AG04450 (cell line): ENCODE results near the gene DOCK9. TPM values are rescaled to one million over a fixed set of nuclear protein-coding genes. Genes with fewer than 3 reads are reported as not detected.

Source experiments
- CTCF ChIA-PET: fragments of 300-600, 350-600 bp; formaldehyde crosslinking; extraction: SDS; loops from one replicate; lab custom pipeline; 2022; ENCODE audit warnings: antibody characterized with exemption, inconsistent platforms; lab: Charles Lee
- POLR2A ChIA-PET: fragments of 350-600 bp; formaldehyde crosslinking; extraction: SDS; loops from one replicate; lab custom pipeline; 2021; ENCODE audit warnings: antibody characterized with exemption, inconsistent platforms; lab: Yijun Ruan, JAX
- DNase-seq: peaks from one replicate; pipeline ENCODE4 v3.0.0-alpha.2; 2011; ENCODE audit warnings: low read depth, low spot score
- H3K27ac ChIP-seq: one replicate; pipeline ENCODE4 v1.5.1; 2012; ENCODE audit warnings: low read depth, low read length, control low read depth
- H3K27me3 ChIP-seq: one replicate; pipeline ENCODE4 v1.6.0; 2012; ENCODE audit warnings: low read length; ENCODE audit not compliant: control insufficient read depth, insufficient read depth
- H3K4me3 ChIP-seq: 2 replicates; pipeline ENCODE4 v1.5.1; 2011; ENCODE audit warnings: mild to moderate bottlenecking, low read depth, low read length, control low read depth
- H3K9me3 ChIP-seq: 2 replicates; pipeline ENCODE4 v1.5.1; 2012; ENCODE audit warnings: low read length; ENCODE audit not compliant: control insufficient read depth, insufficient read depth
- polyA plus RNA-seq: library from polyadenylated mRNA; depleted of rRNA; stranded (reverse); fragments of >200 nt; gene quantifications from 2 replicates; pipeline ENCODE4 v1.2.3, GENCODE V29; 2011
- TF ChIP-seq, protein P1 (sequence below): IDR thresholded peaks from 2 replicates; pipeline ENCODE4 v1.5.1; 2011; ENCODE audit warnings: low read depth, low read length, control low read depth, inconsistent platforms

DOCK9 gene
- polyA plus RNA-seq, 1 experiment = 9.6 TPM

DNA sequence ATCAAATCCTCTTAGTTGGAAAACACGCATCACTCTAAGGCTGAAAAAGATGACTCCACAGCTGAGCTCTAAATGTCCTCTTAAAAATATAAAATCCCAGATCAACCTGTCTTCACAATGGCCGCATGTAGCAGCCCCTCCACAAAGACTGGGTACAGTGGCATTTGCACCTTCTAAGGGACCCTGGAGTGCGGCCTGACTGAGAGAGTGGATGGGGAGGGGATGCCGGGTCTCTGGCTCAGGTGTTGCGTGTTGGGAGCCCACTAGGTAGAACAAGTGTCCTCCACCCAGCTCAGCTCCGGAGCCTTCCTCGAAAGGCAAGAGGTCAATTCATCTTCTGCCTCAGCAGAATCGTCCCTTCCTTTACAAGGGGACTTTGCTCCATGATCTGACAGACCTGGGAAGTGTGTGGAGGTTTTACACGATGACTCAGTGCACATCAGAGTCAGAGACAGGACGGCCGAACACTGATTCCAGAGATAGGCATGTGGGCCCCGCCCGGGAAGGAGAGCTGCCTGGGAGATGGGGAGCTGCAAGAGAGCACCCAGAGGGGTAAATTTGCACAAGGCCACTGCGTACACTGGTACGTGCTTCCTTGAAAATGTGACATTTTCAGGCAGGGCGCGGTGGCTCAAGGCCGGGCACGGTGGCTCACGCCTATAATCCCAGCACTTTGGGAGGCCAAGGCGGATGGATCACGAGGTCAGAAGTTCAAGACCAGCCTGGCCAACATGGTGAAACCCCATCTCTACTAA lies 201.8 kb downstream of the DOCK9 start:
- no peak for DNase-seq
- Histone ChIP-seq H3K27ac (no peak overlapping the region), H3K27me3 (peaks cover 3% of the 10 kb centered on the region), H3K4me3 (no peak overlapping the region), H3K9me3 (no peaks in the 10 kb centered on the region; the same call in 1 of the 2 replicates)
- CTCF ChIA-PET = no interaction called here
- POLR2A ChIA-PET = no interaction called here
- TF ChIP-seq, protein P1, sequence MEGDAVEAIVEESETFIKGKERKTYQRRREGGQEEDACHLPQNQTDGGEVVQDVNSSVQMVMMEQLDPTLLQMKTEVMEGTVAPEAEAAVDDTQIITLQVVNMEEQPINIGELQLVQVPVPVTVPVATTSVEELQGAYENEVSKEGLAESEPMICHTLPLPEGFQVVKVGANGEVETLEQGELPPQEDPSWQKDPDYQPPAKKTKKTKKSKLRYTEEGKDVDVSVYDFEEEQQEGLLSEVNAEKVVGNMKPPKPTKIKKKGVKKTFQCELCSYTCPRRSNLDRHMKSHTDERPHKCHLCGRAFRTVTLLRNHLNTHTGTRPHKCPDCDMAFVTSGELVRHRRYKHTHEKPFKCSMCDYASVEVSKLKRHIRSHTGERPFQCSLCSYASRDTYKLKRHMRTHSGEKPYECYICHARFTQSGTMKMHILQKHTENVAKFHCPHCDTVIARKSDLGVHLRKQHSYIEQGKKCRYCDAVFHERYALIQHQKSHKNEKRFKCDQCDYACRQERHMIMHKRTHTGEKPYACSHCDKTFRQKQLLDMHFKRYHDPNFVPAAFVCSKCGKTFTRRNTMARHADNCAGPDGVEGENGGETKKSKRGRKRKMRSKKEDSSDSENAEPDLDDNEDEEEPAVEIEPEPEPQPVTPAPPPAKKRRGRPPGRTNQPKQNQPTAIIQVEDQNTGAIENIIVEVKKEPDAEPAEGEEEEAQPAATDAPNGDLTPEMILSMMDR = no peak

DNA sequence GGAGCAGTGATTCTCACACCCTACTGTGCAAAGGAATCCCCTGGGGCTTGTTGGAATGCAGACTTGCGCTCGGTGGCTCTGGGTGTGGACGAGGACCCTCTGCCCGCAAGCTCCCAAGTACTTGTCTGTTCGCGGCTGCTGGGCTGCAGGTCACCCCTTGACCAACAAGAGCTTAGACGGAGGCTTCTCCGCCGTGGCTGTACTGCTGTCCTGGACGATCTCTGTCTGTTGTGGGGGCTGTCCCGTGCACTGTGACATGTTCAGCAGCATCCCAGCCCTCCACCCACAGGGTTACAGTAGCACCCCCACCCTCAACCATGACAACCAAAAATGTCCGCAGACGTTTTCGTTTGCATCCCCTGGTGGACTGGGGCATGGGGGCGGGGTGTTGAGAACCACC lies 202.5 kb downstream of the DOCK9 start:
- Histone ChIP-seq H3K9me3 (no peaks in the 10 kb centered on the region; the same call in 1 of the 2 replicates), H3K27me3 (peaks cover 3% of the 10 kb centered on the region), H3K27ac (no peak overlapping the region), H3K4me3 (no peak overlapping the region)
- DNase-seq = no peak
- POLR2A ChIA-PET = no interaction called here
- TF ChIP-seq, protein P1 = no peak
- CTCF ChIA-PET = no interaction called here

DNA sequence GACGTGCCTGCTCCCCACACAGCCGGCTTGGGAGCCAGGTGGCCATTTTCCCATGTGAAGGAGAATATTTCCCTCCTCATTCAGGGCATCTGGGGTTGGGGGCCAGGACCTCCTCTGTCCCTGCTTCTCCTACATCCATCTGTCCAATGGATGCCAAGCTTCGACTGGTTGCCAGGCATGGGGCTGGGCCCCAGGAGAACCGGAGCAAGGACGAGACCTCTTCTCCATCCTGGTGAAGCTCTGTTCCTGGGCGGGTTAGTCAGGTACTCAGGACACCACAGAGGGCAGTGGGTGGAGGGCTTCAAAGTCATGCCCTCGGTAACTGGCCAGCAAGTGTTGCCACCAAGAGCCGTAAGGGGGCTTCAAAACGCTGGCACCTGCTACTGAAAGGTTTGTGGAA lies 203.1 kb downstream of the DOCK9 start:
- TF ChIP-seq, protein P1 = no peak
- Histone ChIP-seq H3K27ac (no peak overlapping the region), H3K9me3 (no peaks in the 10 kb centered on the region; the same call in 1 of the 2 replicates), H3K4me3 (no peak overlapping the region), H3K27me3 (peaks cover 3% of the 10 kb centered on the region)
- no peak for DNase-seq
- ChIA-PET CTCF (no interaction called here), POLR2A (no interaction called here)

DNA sequence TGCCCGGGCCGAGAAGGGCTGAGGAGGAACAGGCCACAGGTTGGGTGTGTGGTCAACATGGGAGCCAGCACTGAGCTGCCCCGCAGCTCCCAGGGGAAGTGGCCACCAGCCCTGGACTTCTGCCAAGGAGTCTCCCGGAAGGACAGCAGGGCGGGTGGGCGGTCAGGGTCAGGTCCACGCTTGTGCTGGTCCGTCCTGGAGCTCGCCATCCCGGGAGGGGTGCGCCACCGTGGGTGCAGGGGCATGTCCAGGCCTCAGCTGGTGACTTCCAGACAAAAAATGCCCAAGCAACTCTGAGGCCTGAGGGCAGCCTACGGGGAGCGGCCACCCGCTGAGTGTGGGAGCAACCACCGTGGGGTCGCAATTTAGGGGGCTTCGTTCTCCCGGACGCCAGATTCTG lies 203.9 kb downstream of the DOCK9 start:
- TF ChIP-seq, protein P1 = no peak
- CTCF ChIA-PET = no interaction called here
- Histone ChIP-seq H3K9me3 (no peaks in the 10 kb centered on the region; the same call in 1 of the 2 replicates), H3K4me3 (no peak overlapping the region), H3K27ac (no peak overlapping the region), H3K27me3 (peaks cover 7% of the 10 kb centered on the region)
- POLR2A ChIA-PET = no interaction called here
- DNase-seq = no peak

DNA sequence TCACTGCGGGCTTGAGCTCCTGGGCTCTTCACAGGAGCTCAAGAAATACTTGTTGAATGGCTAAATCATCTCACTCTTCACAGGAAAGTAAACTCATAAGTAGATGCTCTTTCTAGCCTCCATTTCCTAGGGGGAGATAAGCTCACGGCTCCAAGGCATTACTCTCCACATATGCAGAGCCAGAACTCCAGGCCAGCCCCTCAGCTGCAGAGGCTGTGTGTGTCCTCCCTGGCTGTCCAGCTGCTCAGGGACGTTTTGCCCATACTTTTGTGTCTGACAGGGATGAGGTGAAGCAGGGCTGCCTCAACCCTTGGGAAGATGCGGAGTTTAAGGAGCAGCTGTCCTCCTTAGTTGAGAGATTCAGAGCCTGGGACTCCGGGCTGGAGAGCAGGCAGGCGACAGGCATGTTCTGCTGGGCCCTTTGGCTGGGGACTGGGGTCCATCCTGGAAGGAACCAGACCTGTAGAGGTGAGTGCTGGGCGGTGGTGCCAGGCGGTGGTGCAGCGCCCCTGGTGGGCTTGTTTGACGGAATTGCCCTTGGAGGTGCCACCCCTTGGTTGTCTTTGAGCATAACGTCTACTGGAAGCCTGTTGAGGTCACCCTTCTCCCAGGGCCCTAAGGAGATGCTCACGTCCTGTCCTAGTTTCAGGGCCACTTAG lies 204.9 kb downstream of the DOCK9 start:
- DNase-seq = no peak
- no peak overlapping the region for H3K27ac ChIP-seq
- ChIA-PET POLR2A (no interaction called here), CTCF (no interaction called here)
- peaks cover 6% of the 10 kb centered on the region for H3K27me3 ChIP-seq
- no peaks in the 10 kb centered on the region; the same call in 1 of the 2 replicates for H3K9me3 ChIP-seq
- TF ChIP-seq, protein P1 = no peak
- H3K4me3 ChIP-seq = no peak overlapping the region
